GM23248 (cell line): ENCODE measurements around the gene SELENOM. TPM values are rescaled to one million over a fixed set of nuclear protein-coding genes. Genes with fewer than 3 reads are reported as not detected.
"Not testable (repeated sequence)": the region's sequence is repeated elsewhere in the genome, so short reads cannot be mapped to it uniquely, and the experiment has no call there.

Source experiments
- DNase-seq: peaks from one replicate; pipeline ENCODE4 v3.0.0-alpha.2; 2015
- H2AFZ ChIP-seq: fragments of 200-600 bp; sonication (generic); 2 replicates; pipeline ENCODE4 v1.6.1; 2016; ENCODE audit warnings: antibody characterized with exemption
- H3F3A ChIP-seq: fragments of 200-600 bp; sonication (generic); 2 replicates; pipeline ENCODE4 v1.6.1; 2016; ENCODE audit warnings: mild to moderate bottlenecking, antibody characterized with exemption, mixed run types; ENCODE audit not compliant: insufficient read depth
- H3K27ac ChIP-seq: fragments of 200-600 bp; sonication (generic); 2 replicates; pipeline ENCODE4 v1.5.1; 2016; ENCODE audit warnings: mild to moderate bottlenecking
- H3K27me3 ChIP-seq: fragments of 200-600 bp; sonication (generic); replicated peaks from 2 replicates; pipeline ENCODE4 v1.6.1; 2016; ENCODE audit warnings: mild to moderate bottlenecking; ENCODE audit not compliant: insufficient read depth
- H3K36me3 ChIP-seq: fragments of 200-600 bp; sonication (generic); 2 replicates; pipeline ENCODE4 v1.6.1; 2016; ENCODE audit warnings: low read depth, mild to moderate bottlenecking
- H3K4me1 ChIP-seq: fragments of 200-600 bp; sonication (generic); 2 replicates; pipeline ENCODE4 v1.6.1; 2016; ENCODE audit warnings: mild to moderate bottlenecking; ENCODE audit not compliant: insufficient read depth
- H3K4me2 ChIP-seq: fragments of 200-600 bp; sonication (generic); one replicate; pipeline ENCODE4 v1.6.1; 2016; ENCODE audit warnings: mild to moderate bottlenecking; ENCODE audit not compliant: unreplicated experiment
- H3K4me3 ChIP-seq: fragments of 200-600 bp; sonication (generic); 2 replicates; pipeline ENCODE4 v1.5.1; 2016; ENCODE audit warnings: mild to moderate bottlenecking
- H3K79me2 ChIP-seq: fragments of 200-600 bp; sonication (generic); 2 replicates; pipeline ENCODE4 v1.6.1; 2016; ENCODE audit warnings: mild to moderate bottlenecking; ENCODE audit not compliant: insufficient read depth
- H3K9ac ChIP-seq: fragments of 200-600 bp; sonication (generic); 2 replicates; pipeline ENCODE4 v1.6.1; 2016; ENCODE audit warnings: mild to moderate bottlenecking
- H3K9me2 ChIP-seq: fragments of 200-600 bp; sonication (generic); 2 replicates; pipeline ENCODE4 v1.6.1; 2016; ENCODE audit warnings: mixed run types, mild to moderate bottlenecking, moderate library complexity; ENCODE audit not compliant: insufficient read depth
- H3K9me3 ChIP-seq: fragments of 200-600 bp; sonication (generic); one replicate; pipeline ENCODE4 v1.6.1; 2017; ENCODE audit warnings: low read depth
- H4K20me1 ChIP-seq: fragments of 200-600 bp; sonication (generic); 2 replicates; pipeline ENCODE4 v1.6.0; 2016; ENCODE audit not compliant: insufficient read depth
- EZH2 ChIP-seq: fragments of 200-600 bp; sonication (generic); IDR thresholded peaks from 2 replicates; pipeline ENCODE4 v1.6.1; 2018; ENCODE audit warnings: antibody characterized with exemption, mild to moderate bottlenecking; ENCODE audit not compliant: insufficient read depth, poor library complexity, severe bottlenecking
- EZH2phosphoT487 ChIP-seq: fragments of 200-600 bp; sonication (generic); IDR thresholded peaks from 2 replicates; pipeline ENCODE4 v1.6.1; 2018; ENCODE audit warnings: antibody characterized with exemption, moderate library complexity, mild to moderate bottlenecking, low read depth; ENCODE audit not compliant: insufficient read depth
- WGBS, 2 experiments: methylation state at CpG; one replicate each; pipeline ENCODE4 v1.1.6; 2015 to 2017; ENCODE audit warnings: low lambda C conversion rate in 2 of 2, low coverage in 1 of 2; ENCODE audit errors: missing lambda C conversion rate in 2 of 2; 5-methylcytosine and 5-hydroxymethylcytosine counted together
- in situ Hi-C: fragments of 300-500 bp; cut with MboI; formaldehyde crosslinking; loops from 2 replicates; pipeline ENCODE4 v1.15.0; 2020
- polyA plus RNA-seq: library from polyadenylated mRNA; unstranded; fragments of >200 nt; fragmentation: Nextera tagmentation; extraction: Ambion mirVana; gene quantifications from 2 replicates; pipeline ENCODE4 v1.2.1, GENCODE V29; 2016
- total RNA-seq: library from RNA; depleted of rRNA; stranded (reverse); fragments of >200 nt; shearing (Covaris generic); gene quantifications from 2 replicates; pipeline ENCODE4 v1.2.3, GENCODE V29; 2014

SELENOM gene
- total and polyA plus RNA-seq, 2 experiments from 2014 or later: 268 to 537 TPM

DNA sequence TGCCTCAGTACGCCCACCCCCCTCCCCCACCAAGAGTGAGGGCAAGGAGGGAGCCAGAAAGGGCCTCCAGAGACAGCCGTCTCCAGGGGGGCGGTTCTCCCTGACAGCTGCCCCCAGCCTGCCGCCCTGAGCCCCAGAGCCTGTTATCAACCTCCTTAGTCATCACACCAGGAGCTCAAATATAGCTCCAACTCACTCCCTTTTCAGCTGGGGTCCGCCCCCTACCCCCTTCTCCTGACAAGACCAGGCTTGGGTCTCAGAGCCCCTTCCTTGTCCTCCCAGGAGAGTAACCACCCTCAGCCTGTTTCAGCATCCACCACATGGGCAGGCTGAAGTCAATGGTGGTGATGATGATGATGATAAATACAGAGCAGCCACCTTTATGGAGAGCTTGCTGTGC is 12.9 kb upstream of the SELENOM start:
- H3K9me2 ChIP-seq: no peaks in the 10 kb centered on the region
- H3K27ac ChIP-seq: no peak overlapping the region
- H3K4me3 ChIP-seq: no peak overlapping the region
- no peak overlapping the region for H3K9ac ChIP-seq
- no peaks in the 10 kb centered on the region for H3K9me3 ChIP-seq
- no peak overlapping the region for H2AFZ ChIP-seq
- H3K27me3 ChIP-seq: peaks cover 16% of the 10 kb centered on the region
- H3K4me2 ChIP-seq: no peak overlapping the region
- TF ChIP-seq EZH2 (no peak), EZH2phosphoT487 (no peak)
- H3F3A ChIP-seq: no peaks in the 10 kb centered on the region
- no peaks in the 10 kb centered on the region for H4K20me1 ChIP-seq
- H3K79me2 ChIP-seq: no peaks in the 10 kb centered on the region
- no peak for DNase-seq
- WGBS, 2 experiments: 68 to 80% methylated on average over 5 of the region's 5 CpGs
- H3K4me1 ChIP-seq: no peaks in the 10 kb centered on the region
- in situ Hi-C loops: no loop called here
- H3K36me3 ChIP-seq: no peaks in the 10 kb centered on the region

DNA sequence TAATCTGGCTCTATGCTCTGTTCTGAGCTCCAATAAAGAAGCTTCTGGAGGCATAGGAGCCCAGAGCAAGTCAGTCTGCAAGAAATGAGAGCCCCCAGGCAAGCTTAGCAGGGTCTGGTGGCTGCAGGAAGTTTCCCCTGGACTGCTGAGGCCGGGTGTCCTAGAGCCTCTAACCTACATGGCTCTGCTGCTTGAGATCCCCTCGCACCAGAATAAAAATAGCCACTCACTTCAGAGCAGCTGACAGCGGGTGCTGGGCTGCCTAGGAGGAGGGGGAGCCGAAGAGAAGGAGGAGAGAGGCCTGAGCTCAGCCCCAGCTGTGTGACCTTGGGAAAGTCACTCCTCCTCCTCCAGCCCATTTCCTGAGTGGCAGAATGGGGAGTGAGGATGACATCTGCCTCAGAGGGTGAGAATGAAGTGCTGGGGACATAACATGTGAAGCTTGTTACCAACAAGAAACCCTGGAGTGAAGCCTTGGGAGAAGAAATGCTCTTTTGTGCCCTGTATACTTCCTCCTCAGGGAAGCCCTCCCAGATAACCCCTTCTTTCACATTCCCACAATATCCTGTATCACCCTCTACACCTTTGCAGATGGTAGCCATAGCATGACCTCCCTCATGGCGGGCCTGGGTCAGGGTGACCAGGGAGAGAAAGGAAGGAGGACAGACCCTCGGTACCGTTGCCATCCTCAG is 11.8 kb upstream of the SELENOM start:
- H2AFZ ChIP-seq: no peak overlapping the region
- TF ChIP-seq EZH2 (no peak), EZH2phosphoT487 (no peak)
- H3K4me3 ChIP-seq: no peak overlapping the region
- no peak for DNase-seq
- no peaks in the 10 kb centered on the region for H3K36me3 ChIP-seq
- in situ Hi-C loops: no loop called here
- no peaks in the 10 kb centered on the region for H3F3A ChIP-seq
- peaks cover 11% of the 10 kb centered on the region; the same call in 1 of the 2 replicates for H3K27me3 ChIP-seq
- no peak overlapping the region for H3K9ac ChIP-seq
- H3K4me1 ChIP-seq: no peaks in the 10 kb centered on the region
- H3K27ac ChIP-seq: no peak overlapping the region
- H3K79me2 ChIP-seq: no peaks in the 10 kb centered on the region
- H3K4me2 ChIP-seq: no peak overlapping the region
- no peaks in the 10 kb centered on the region for H4K20me1 ChIP-seq
- no peaks in the 10 kb centered on the region for H3K9me3 ChIP-seq
- 72 to 75% methylated on average over 7 of the region's 7 CpGs for WGBS, 2 experiments
- H3K9me2 ChIP-seq: no peaks in the 10 kb centered on the region

DNA sequence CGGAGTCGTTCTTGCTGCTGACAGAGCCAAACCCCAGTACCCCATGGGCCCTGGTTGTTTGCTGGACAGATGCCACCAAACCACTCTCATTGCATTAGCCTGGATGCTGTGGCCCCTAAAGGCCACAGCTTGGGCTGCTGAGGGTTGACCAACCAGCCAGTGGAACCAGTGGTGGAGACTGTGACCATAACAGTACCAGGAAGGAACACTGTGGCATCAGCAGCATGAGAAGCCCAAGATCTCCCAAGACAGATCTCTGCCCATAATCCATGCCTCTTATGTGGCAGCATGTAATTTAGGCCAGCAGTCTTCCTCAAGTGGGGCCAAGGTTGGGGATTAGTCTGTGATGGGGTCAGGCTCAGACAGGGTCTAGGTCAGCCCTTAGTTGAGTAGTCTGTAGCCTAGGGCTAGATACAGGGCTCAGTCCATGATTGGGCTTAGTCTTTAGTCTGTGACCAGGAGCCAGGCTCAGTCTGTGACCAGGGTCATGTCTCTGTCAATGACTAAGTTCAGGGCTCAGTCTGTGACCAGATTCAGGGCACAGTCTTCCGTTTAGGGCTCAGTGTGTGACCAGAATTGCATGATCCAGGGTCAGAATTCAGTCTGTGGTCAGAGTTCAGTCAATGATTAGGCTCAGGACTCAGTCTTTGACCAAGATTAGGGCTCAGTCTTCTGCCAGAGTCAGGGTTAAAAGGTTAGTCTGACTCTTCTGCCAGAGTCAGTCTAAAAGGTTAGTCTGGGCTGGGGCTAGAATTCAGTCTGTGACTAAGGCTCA is 10.9 kb upstream of the SELENOM start:
- H3K79me2 ChIP-seq: no peaks in the 10 kb centered on the region
- no peak overlapping the region for H2AFZ ChIP-seq
- H3K36me3 ChIP-seq: no peaks in the 10 kb centered on the region
- H3K27me3 ChIP-seq: peaks cover 2% of the 10 kb centered on the region; the same call in 1 of the 2 replicates
- H3K9ac ChIP-seq: no peak overlapping the region
- TF ChIP-seq EZH2: no peak
- no peak for TF ChIP-seq EZH2phosphoT487
- H3K9me3 ChIP-seq: no peaks in the 10 kb centered on the region
- no peaks in the 10 kb centered on the region for H4K20me1 ChIP-seq
- H3F3A ChIP-seq: no peaks in the 10 kb centered on the region
- DNase-seq: no peak
- no peaks in the 10 kb centered on the region for H3K4me1 ChIP-seq
- in situ Hi-C loops: no loop called here
- H3K27ac ChIP-seq: no peak overlapping the region
- H3K4me3 ChIP-seq: no peak overlapping the region
- 78 to 93% methylated on average over 3 of the region's 3 CpGs for WGBS, 2 experiments
- no peak overlapping the region for H3K4me2 ChIP-seq
- no peaks in the 10 kb centered on the region for H3K9me2 ChIP-seq

DNA sequence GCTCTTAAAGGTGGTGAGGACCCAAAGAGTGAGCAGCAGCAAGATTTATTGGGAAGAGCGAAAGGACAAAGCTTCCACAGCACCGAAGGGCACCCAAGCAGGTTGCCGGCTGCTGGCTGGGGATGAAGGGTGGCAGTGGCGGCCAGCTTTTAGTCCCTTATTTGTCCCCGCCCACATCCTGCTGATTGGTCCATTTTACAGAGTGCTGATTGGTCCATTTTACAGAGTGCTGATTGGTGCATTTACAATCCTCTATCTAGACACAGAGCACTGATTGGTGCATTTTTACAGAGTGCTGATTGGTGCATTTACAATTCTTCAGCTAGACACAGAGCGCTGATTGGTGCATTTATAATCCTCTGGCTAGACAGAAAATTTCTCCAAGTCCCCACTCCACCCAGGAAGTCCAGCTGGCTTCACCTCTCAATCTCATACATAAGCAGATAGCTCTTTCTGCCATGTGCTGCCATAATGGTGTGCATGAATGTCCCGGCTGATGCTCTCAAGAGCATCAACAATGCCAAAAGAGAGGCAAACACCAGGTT is 5.3 kb upstream of the SELENOM start:
- in situ Hi-C loops, H3K4me1 ChIP-seq: not testable (repeated sequence)

More for the DNA sequence above, 5.3 kb upstream of the SELENOM start:
- not testable (repeated sequence) for H3K4me2 ChIP-seq, H3K27me3 ChIP-seq, H3K79me2 ChIP-seq, H3K9me3 ChIP-seq, H4K20me1 ChIP-seq, H3F3A ChIP-seq, DNase-seq, H3K36me3 ChIP-seq, H3K4me3 ChIP-seq, H3K9me2 ChIP-seq, H3K27ac ChIP-seq, H2AFZ ChIP-seq, H3K9ac ChIP-seq
- WGBS, 2 experiments: 78 to 82% methylated on average over 7 of the region's 7 CpGs
